ENCODE measurements around the gene MCRIP1. TPM values are rescaled to one million over a fixed set of nuclear protein-coding genes. Genes with fewer than 3 reads are reported as not detected.
A peak's percentile ranks its signal among the peaks of the same experiment; 100 is the strongest.

The MCRIP1 gene
- total and polyA plus RNA-seq, 9 of the 15 experiments (the other 6 are each of a cell fraction or from before 2014, with no cell fraction given) = 0.39 to 35.8 (median 9.7) TPM

- TF ChIP-seq ZNF592 (IDR thresholded peaks at IDR 0.05) = peak; percentile 94
- TF ChIP-seq NCOR1 (IDR thresholded peaks at IDR 0.05) = peak; percentile 53
- peak; percentile 75 for TF ChIP-seq HMGN3 (IDR thresholded peaks at IDR 0.05; ENCODE audit: borderline replicate concordance, extremely low read depth, insufficient read length, low read depth, low read length)
- TF ChIP-seq ZNF764 (CRISPR knock-in tag; IDR thresholded peaks at IDR 0.05; ENCODE audit: low read depth) = no peak
- TF ChIP-seq PML (IDR thresholded peaks at IDR 0.05; ENCODE audit: low read length) = 0 out of 2 replicates have a peak, but pooled peaks have one; percentile 44
- no peak for TF ChIP-seq MED1 (CRISPR knock-in tag; IDR thresholded peaks at IDR 0.05; ENCODE audit: borderline replicate concordance)
- 0 out of 4 replicates have a peak, but pooled peaks of 1 of the 2 experiments have one; percentile 23 for TF ChIP-seq UBTF (IDR thresholded peaks at IDR 0.05; ENCODE audit: borderline replicate concordance in 1 of 2, low read depth in 2 of 2, low read length in 2 of 2)
- 0 out of 2 replicates have a peak, but pooled peaks have one; percentile 9 for TF ChIP-seq TEAD4 (IDR thresholded peaks at IDR 0.05; ENCODE audit: low read length)
- TF ChIP-seq TEAD4 (CRISPR knock-in tag; IDR thresholded peaks at IDR 0.05; ENCODE audit: borderline replicate concordance) = no peak
- TF ChIP-seq ARID4B (CRISPR knock-in tag; IDR thresholded peaks at IDR 0.05) = peak; percentile 58; the same call in 1 of the 2 replicates
Observed at GRCh38 chr17:81833160-81833920, at the start of gene MCRIP1 (continued).

Data from K562 (cell line).